Activated CD4-positive, alpha-beta T cell treated with anti-CD3 and anti-CD28 coated beads, Interleukin-2, amount 50 U/mL, for 1 hour (primary cell): Measurements from ENCODE around the gene SEC31B.
A peak's percentile ranks its signal among the peaks of the same experiment; 100 is the strongest.

ENCODE experiments used
- DNase-seq: peaks from one replicate; pipeline ENCODE4 v3.0.0-alpha.2; 2020

Gene SEC31B

DNA sequence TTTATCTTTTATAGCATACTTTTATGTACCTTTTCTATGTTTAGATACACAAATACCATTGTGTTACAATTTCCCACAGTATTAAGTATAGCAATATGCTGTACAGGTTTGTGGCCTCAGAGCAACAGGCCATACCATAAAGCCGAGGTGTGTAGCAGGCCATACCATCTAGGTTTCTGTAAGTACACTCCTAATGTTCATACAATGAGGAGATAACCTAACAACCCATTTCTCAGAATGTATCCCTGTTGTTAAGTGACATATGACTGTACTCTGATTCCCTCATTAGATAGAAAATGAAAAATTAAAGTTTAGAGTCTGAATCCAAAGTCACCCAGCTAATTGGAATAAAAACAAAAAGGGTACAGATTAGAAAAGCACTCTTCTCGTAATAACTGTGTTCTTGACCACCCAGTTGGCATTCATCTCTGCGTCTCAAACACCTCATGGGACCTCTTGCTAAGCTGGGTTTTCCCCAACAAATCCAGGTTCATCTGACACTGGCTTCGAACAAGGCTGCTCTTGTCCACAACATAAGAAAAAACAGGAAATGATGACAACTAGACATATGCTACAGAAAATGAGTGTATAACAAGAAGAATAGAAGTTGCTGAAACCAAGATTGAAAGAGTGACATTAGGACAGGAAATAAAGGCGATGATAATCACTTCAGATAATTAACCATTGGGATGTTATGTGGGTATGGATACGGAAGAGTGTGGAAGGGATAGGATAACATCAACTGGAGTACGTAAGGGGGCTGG, 8.6 kb upstream of the SEC31B start:
- DNase-seq, result no peak

DNA sequence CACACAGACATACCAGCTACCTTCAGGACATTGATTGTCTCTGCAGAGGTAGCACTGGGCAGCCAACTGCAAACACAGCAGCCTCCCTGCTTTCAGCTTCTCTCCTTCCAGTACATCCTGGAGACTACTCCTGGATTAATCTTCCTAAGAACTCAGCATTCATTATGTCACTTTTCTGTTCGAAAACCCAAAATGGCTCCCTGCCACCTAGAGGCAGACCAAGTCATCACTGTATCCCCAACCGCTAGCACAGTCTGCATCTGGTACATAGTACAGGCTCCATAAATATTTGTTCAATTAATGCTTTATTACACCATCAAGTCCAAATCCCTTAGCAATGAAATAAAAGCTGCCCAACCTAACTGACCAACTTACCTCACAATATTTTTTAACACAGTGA, 5.0 kb upstream of the SEC31B start:
- DNase-seq, result no peak

DNA sequence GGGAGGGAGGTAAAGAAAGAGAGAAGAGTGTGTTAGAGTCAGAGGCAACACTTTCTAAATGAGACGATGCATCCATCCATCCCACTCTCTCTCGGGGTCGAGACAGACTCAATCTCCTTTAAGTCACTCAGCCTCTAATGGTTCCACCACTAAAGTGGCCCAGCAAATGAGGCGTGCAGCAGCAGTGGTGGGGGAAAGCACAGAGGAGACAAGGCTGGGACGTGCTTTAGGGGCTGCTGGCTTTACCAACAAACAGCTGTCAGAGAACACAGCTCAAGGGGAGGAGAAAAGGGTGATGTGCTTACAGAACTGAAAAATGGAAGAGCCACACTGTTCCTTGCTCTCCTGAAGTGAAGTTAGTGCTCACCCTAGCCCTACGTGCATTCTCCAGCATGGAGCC, 4.5 kb upstream of the SEC31B start:
- DNase-seq, result no peak

DNA sequence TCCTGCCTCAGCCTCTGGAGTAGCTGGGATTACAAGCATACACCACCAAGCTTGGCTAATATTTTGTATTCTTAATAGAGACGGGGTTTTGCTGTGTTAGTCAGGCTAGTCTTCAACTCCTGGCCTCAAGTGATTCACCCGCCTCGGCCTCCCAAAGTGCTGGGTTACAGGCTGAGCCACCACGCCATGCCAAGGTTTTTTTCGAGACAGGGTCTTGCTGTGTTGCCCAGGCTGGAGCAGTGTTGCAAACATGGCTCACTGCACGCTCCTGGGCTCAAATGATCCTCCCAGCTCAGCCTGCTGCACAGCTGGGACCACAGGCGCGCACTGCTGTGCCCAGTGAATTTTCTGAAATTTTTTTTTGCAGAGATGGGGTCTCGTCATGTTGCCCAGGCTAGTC, 3.3 kb upstream of the SEC31B start:
- no peak for DNase-seq

DNA sequence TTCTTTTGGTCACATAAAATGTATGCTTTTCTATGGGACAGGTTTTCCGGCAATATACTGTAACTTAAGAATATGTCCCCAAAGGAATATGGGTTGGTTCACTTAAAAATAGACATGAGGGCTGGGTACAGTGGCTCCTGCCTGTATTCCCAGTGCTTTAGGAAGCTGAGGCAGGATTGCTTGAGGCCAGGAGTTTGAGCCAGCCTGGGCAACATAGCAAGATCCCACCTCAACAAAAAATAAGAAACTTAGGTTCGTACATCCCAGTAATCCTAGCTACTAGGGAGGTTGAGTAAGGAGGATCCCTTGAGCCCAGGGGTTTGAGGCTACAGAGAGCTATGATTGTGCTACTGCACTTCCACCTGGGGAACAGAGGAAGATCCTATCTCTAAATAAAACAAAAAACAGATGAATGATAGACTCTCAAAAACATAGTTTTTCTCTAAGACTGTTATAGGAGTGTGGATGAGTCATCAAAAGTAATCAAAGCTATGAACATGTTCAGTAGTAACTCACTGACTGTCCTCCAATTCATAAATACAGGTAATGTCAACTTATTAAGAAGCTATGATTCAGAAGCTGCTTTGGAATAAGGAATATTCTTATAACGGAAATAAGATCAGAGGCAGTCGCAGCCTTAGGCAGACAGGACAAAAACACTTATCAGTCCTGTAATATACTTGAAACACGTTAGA, 2.6 kb upstream of the SEC31B start:
- DNase-seq, result no peak

DNA sequence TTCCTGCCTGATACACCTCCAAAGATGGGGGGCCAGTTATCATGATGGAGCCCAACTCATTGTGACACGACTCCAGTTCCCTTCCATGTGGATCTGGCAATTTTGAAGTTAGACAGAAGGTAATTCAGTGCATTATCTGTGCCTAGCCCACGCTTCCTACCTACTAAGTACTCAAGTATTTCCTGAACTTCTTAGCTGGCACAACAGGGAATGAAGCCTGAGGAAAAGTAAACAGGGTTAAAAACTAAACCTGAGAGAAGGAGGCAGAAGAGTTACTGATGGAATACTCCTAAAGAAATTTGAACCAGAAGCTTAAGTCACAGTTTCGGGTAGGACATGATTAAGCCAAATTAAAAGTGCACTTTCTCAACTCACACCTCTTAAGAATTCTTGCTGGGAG, 1.1 kb upstream of the SEC31B start:
- no peak for DNase-seq

DNA sequence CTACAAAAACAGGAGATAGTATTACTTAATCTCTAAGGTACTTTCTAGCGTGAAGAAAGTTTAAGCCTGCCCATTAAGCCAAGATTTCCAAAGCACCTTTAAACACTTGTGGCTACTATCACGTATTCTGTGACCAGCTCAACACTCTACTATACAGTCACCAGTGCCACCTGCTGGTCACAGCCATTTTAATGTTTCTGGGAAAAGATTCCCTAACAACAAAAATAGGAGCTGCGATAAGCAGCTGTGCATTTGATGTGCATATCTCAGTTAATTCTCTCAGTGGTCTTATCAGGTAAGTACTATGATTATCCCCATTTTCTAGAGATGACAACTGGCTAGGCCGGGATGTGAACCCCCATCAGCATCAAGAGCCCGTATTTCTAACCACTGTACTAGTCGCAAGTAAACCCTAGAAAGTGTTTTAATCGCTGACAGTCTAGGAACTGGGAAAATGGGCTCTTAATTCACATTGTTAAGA, 860 bp downstream of the SEC31B start:
- DNase-seq, result peak; percentile 64

DNA sequence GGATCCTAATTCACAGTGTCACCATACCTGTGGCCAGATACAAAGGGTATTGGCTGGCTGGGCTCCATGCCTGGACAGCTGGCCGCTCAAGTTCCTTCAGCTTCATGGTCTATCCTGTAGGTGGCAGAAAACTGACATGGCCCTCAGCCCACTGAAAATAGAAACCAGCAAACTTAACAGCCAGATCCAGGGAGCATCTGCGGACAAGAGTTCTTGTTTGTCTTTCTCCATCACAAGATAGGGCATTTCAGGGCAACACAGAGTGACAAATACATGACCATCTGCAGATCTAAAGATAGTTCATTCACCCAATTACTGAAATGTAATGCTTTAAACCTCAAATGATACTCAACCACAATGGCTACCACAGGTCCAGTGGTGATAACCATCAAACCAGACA, 2.8 kb downstream of the SEC31B start:
- DNase-seq, result no peak

DNA sequence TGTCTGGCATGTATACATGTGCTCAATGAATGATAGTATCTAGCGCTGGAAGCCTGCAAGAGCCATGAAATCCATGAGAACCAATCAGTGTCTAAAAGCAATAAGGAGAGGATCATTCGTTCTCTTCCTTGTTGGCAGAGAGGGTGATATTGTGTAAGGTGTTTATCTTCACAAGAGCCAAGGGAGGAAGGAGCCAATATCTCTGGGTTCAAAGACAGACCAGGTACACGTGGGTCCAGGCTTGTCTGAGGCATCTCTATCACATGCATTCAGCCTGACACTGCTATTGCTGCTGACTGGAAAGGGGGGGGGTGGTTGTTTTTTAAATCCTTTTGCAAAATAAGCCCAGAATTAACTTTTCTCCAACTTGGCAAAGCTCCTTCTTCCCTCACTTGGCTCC, 4.0 kb downstream of the SEC31B start:
- no peak for DNase-seq

DNA sequence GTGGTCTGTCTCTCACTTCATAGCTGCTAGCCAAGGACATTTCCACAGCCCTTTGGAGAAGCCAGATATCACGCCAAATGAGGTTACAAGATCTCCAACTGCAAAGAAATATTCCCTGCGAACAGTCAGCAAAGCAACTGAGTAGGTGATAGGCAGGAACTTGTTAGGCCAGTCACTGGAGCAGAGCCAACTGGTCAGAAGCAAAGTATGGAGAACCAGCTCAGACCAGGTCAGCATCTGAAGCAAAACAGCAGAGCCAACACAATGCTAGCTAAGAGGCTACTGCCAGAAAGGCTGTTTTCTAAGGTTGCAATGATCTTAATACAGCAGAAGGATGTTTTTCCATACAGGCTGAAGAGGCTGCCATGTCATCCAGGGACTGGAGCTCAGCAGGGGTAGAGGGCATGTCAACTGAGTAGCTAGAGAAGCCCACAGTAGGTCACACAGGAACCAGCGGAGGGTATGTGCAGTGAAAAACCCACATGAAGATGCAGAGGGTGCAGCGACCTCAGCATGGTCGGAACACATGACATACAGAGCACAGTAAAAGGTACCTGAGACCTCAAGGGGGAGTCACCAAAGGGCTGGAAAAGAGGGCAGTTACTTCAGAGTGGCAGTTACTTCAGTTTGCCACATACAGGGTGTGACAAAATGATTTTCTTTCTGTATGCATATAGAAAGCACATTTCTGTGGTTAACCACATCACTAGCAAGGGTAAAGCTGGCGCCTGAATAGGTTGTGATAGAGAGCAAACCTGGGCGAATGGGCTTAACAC, 8.9 kb downstream of the SEC31B start:
- DNase-seq, result peak; percentile 60

DNA sequence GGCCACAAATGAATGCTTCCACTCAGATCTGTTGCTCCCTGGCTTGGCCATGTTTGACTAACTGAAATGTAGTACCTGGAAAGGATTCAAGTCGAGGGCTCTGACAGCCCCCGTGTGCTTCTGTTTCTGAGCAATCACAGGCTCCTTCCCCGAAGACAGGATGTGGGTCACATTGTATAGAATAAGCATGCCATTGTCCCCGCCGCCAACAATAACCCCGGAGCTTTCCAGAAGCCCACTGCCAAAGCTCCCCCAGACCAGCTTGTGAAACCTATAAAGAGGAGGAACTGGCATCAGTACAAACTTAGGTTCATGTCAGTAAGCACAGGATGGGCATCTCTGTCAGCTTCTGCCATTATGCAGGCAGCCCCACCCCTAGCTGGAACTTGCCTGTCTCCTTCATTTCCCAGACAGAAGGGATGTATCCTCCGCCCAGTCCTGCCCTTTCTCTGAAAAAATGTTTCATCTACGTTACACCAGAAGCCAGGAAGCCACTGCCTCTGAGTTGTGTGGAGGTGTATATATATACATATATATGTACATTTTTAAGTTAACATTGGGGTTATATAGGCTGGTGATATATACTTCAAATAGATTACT, 10.3 kb downstream of the SEC31B start:
- peak; percentile 8 for DNase-seq

DNA sequence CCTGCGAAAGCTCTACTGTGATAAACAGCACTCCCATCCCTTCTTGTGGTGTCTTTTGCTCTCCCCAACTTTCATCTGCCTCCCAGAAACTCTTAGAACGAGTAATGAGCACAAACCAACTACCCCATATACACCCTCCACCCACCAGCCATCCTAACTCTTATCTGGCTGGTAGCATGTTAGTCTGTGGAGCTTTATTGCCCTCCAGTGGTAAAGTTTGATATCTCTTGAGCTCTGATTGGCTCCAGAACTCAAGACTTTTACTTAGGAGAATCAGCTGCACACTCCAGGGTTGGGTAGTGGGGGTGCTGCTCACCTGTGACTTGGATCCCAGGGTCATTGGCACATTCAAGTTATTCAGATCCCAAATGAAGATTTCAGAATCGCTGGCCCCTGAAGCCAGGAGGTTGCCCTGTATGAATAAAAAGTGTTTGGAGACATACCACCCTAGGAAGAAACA, 10.9 kb downstream of the SEC31B start:
- DNase-seq, result peak; percentile 28

DNA sequence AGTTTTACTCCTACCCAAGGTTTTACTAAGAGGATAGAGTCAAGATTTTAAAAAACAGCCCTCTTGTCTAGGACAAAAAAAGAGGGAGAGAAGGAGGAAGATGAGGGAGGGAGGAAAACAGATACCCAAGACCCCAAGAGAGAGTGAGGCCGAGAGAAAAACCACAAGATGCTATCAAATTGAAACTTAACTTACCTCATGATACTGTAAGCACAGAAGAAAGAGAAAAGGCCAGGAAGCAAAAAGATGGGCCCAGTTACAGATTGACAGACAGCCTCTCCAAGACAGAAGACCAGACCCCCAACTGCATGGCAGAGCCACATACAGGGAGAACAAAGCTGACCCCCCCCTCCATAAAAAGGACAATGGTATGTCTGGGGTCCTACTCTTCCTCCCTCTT, 11.4 kb downstream of the SEC31B start:
- DNase-seq, result no peak

DNA sequence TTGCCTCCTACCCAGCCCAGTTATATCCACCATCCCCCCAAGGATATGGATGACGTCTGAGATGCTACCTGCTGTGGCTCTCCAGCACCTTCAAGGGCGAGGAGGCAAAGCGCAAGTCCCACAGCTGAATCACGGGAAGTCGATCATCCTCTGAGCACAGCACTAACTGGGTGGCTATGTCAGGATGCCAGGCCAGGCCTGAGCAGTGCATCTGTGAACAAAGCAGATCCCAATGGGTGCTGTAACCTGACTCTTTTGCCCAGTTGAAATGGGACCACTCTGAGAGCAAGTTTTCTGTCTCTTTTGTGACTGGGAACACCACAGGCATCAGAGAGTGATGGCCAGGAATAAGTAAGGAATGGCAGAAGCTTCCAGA, 12.3 kb downstream of the SEC31B start:
- no peak for DNase-seq

DNA sequence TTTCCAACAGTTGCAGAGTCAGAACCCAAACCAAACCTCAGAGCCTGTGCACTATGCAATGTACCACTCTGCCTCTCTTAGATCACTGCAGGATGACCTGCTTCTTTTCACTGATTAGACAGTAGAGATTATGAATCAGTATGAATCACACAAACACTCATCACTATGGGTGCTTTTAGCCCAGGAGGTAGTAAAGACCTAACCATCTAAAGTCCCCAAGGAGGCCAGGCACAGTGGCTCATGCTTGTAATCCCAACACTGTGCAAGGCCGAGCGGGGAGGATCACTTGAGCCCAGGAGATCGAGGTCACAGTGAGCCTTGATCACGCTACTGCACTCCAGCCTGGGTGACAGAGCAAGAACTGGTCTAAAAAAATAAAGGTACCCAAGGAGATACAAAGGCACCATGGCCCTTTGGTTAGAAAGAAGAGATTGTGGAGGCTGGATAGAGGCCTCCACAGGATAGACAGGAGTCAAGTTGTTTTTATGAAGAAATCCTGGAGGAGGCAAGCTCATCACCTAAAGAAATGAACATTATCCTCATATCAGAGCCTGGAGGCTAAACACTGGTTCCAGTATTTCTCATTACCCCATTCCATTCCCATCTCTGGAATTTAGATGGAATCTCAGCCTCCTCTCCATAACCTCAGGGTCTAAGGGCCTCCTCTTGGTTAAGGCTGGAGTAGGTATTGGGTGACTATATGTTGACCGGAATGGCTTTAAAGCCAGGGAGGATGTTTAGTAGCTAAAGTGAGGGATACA, 12.9 kb downstream of the SEC31B start:
- no peak for DNase-seq

DNA sequence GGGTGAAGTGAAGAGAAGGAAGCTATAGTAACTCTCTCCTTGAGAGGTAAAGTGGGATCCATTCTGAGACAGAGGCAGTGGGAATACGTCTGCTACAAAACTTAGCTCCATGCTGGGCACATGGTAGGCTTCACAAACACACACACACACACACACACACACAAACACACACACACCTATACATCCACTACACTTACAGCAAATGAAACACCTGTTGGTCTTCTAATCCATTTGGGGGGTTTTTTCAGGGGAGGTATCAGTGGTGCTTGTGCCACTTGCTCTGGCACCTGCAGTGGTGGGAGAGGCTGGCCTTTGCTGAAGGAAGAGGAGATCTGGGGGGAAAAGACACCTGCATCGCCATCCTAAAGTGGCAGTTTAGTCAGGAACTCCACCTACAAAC, 14.5 kb downstream of the SEC31B start:
- no peak for DNase-seq

DNA sequence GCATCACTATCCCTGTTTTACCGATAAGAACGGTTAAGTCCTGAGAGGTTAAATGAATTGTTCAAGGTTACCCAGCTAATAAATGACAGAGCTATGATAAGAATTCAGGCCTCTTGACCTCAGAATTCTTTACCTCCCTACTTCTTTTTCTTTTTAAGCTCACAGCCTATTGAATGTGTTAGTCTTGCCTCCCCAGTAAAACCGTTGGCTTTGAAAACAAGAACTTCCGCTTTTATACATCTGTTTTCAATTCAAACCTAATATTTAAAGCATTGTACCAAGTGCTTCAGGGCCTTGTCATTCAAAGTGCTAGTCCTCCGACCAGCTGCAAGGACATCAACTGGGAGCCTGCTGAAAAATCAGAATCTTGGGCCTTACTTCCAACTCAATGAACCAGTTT, 15.6 kb downstream of the SEC31B start:
- DNase-seq, result no peak

DNA sequence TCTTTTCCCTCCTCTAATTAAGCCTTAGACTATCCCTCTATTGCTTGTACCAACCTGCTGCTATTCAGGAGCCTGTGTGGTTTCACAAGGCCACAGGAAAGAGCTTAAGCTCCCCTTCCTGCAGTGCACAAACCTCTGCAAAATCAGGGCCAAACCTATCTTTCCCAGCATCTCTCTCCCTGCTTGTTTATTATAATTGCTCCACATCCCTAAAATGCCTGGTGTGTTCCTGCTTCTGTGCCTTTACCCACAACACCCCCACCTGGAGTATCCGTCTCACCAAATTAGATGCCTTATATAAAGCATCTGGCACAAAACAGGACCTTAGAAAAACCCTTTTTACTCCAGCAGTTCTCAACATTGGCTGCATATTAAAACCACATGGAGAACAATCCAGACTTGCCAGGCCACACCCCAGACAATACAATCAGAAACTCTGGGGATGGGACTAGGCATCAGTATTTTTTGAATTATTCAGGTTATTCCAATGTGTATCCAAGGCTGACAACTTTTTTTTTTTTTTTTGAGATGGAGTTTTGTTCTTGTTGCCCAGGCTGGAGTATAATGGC, 16.7 kb downstream of the SEC31B start:
- DNase-seq, result no peak

DNA sequence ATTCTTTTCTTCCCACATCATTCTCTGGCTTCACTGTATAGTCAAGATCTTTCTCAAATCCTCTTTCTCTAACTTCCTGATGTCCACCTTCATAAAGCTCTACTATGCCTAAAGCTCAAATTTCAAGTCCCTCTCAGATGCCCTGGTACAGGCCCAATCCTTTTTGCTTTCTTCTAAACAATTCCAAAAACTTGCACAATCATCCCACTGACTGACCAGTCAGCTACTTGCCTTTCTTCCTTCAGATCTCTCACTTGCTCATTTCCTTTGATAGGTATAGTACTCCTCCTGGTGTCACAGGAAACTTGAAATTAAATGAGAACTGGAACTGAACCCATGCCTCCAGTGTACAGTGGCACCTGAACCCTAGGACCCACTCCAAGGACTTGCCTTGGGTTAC, 18.2 kb downstream of the SEC31B start:
- no peak for DNase-seq

DNA sequence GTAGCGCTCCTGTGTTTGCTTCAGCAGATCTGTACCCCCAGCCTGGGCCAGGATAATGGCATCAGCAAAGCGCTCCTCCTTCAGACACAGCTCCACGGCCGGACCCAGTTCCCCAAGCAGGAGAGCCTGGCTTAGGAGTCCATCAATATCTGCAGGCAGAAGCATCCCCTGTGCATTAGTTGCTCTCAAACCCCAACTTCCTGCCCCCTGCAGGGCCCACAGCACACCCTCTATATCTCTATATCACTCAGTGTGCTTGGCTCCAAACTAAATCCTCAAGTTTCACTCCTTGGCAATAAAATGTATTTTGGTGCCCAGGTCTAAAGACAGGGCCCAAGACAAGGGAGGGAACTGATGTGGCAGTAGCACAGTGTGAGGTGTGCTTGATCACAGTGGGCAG, 21.6 kb downstream of the SEC31B start:
- no peak for DNase-seq

DNA sequence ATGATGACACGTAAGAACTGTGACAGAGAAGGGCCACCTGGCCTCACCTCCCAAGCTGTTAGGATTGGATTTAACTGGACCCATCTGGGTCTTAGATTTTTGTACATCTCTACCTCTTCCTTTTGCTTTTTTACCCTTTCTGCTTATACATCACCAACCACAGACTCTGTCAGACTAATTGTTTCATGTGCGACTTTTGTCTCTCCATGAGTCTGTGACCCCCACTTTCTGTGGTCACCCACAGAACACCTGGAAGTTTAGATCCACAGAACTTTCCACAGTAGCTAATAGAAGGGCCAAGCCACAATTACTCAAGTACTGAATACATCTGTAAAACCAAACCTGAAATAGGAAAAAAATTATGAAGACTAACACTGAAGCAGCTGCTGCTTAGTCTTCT, 23.1 kb downstream of the SEC31B start:
- no peak for DNase-seq

DNA sequence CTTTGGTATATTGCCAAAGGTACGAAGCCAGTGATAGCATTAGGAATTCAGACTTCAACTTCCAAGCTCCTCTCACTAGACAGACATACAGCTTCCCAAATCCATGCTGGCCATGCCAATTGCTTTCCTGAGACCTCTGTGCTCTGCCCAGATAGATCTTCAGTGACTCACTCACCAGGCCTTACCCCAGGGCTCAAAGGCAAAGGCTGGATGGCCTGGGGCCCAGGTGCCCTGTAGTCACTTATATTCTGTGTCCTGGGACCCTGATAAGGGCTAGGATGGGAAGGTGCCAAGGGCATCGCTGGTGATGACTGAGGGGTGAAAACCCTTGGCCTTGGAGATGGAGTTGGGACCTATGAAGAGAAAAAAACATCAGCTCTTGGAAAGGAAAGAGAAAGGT, 29.1 kb downstream of the SEC31B start:
- DNase-seq, result no peak
